Stimulated activated CD8-positive, alpha-beta memory T cell treated with anti-CD3 and anti-CD28 coated beads, Interleukin-7, amount 100 ng/mL, for 4 hours (primary cell): ENCODE results near the gene SPATA20.

Source experiments
- DNase-seq, 2 donors: peaks; one replicate each; pipeline ENCODE4 v3.0.0-alpha.2; 2020; ENCODE audit warnings: low read depth in 2 of 2

SPATA20 gene

DNA sequence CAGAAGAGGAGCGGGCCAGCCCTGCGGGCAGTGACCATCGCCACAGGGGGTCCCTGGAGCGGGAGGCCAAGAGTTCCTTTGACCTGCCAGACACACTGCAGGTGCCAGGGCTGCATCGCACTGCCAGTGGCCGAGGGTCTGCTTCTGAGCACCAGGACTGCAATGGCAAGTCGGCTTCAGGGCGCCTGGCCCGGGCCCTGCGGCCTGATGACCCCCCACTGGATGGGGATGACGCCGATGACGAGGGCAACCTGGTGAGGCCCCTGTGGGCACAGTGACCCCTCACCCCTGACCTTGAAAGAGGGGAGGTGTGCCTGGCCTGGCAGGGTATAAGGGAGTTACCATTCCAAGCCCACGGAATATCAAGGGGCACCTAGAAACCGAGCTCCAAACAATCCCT is 52.6 kb downstream of the SPATA20 start:
- no peak for DNase-seq

DNA sequence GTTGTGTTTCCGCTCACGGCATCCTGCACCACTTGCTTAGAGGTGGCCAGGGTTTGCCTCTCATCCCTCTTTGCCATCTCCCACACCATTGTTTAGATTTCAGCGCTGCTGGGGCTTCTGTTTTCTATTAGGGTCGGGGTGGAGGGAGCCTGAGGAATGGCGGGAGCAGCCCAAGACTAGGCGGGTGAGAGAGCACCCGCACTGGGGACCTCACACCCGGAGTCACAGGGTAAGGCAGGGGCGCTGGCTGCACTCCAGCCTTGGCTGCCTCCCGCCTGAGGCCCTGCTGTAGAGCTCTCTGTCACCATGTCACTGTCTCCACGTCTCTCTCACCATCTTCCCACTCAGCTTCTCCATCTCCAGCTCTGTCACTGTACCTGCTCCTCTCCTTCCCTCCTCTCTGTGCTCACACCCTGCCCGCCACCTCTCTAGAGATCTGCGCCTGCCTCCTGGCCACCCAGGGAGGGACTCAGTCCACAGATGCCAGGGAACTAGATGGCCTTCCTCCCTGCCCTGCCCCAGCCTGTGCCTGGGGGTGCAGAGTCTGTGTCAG is 54.9 kb downstream of the SPATA20 start:
- no peak for DNase-seq

DNA sequence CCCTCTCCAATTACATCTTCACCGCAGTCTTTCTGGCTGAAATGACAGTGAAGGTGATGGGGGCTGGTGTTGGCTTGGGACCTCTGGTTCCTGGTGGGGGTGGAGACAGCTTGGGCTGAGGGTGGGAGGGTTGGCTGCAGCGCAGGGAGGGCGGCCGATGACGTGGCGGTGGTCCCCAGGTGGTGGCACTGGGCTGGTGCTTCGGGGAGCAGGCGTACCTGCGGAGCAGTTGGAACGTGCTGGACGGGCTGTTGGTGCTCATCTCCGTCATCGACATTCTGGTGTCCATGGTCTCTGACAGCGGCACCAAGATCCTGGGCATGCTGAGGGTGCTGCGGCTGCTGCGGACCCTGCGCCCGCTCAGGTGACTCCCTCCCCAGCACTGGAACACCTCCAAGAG is 55.9 kb downstream of the SPATA20 start:
- DNase-seq: no peak

DNA sequence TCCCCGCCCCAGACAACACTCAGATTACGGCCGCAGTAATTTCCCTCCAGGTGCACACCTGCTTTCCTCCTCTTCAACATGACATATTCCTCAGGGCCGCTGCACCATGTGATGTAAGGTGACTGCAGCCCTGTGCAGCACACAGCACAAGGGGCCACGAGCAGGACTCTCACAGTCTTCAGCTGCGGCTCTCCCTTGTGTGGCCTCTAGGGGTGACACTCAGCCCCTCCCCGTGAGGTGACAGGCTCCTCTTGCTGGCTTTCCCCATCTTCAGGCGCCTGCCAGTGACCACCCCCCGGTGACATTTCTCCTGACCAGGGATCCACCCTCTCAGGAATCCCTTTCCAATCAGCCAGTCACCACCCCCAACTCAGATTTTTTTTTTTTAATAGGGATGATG is 56.4 kb downstream of the SPATA20 start:
- no peak for DNase-seq

DNA sequence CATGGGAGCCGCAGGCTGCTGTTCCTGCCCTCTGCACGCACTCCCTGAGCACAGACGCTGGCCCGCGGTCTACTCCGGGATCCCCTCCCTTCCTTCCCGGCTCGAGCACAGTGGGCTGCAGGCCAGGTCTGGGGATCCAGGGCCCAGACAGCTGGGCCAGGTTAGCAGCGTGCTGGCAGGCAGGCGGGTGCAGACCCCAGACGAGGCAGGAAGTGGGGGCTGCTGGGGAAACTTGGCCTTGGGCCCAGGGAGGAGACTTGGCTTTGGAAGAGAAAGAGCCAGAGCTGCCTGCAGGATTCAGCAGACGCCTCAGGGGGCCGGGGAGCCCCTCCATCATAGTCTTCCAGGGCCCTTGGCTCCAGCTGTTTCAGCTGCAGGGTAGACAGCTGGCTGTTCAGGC is 57.5 kb downstream of the SPATA20 start:
- no peak for DNase-seq

DNA sequence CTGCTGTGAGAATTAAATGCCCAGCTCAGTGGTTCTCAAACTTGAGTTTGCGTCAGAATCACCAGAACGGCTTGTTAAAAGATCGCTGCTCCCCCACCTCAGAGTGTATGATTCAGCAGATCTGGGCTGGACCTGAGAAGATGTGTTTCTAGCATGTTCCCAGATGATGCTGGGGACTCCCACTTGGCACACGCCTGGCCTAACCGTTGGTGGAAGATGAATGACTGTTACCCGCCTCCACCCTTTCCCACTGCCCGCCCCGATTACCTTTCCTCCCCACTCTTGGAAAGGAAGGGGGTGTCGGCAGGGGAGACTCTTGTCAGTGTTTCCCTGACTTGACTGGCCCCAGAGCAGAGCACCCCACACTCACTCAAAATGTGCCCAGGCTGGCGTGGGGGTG is 58.5 kb downstream of the SPATA20 start:
- DNase-seq: no peak
